B cell (primary cell): ENCODE results near the gene FAF1. TPM values are rescaled to one million over a fixed set of nuclear protein-coding genes. Genes with fewer than 3 reads are reported as not detected.

ENCODE experiments used
- ATAC-seq: fragments of 200-7000 bp; cut with Tn5 transposase; one replicate; pipeline ENCODE4 v1.10.0; 2021; ENCODE audit warnings: low read depth, mild to moderate bottlenecking, moderate number of reproducible peaks, moderate library complexity
- CTCF ChIA-PET: fragments of 350-600 bp; sonication (Branson Sonifier 250); formaldehyde crosslinking; loops from one replicate; lab custom pipeline; 2021; ENCODE audit warnings: antibody characterized with exemption, inconsistent platforms; lab: Charles Lee
- POLR2A ChIA-PET: fragments of 350-600 bp; sonication (Branson Sonifier 250); formaldehyde crosslinking; loops from one replicate; lab custom pipeline; 2021; ENCODE audit warnings: antibody characterized with exemption; lab: Charles Lee
- DNase-seq: peaks from one replicate; pipeline ENCODE4 v3.0.0; 2013
- H2AFZ ChIP-seq: 2 replicates; pipeline ENCODE4 v1.6.1; 2012; ENCODE audit warnings: mild to moderate bottlenecking, low read depth, low read length; ENCODE audit not compliant: insufficient read depth, poor library complexity, severe bottlenecking
- H3K27ac ChIP-seq, 2 donors: 1 replicate in 1 of 2; 2 replicates in 1 of 2; pipeline ENCODE4 v1.5.1; 2012 to 2013; ENCODE audit warnings: low read length in 2 of 2, mild to moderate bottlenecking in 2 of 2, moderate library complexity in 1 of 2
- H3K27me3 ChIP-seq, 4 experiments: fragments of 200-600 bp in 1 of 4; sonication (generic) in 1 of 4; replicated peaks in 1 of 4; 1 replicate in 2 of 4; 2 replicates in 2 of 4; pipeline versions ENCODE4 v1.6.1 to v1.7.0; 2013 to 2016; ENCODE audit warnings: low read length in 3 of 4, mild to moderate bottlenecking in 2 of 4, mixed read lengths in 1 of 4, moderate library complexity in 1 of 4; ENCODE audit not compliant: insufficient read depth in 4 of 4, control insufficient read depth in 3 of 4; ENCODE audit errors: control extremely low read depth in 1 of 4
- H3K36me3 ChIP-seq, 2 experiments: replicated peaks in 1 of 2; 1 replicate in 1 of 2; 2 replicates in 1 of 2; pipeline versions ENCODE4 v1.6.1 to v1.7.1; 2013; ENCODE audit warnings: low read length in 1 of 2; ENCODE audit not compliant: insufficient read depth in 2 of 2, control insufficient read depth in 1 of 2; ENCODE audit errors: control extremely low read depth in 1 of 2, extremely low read depth in 1 of 2
- H3K4me1 ChIP-seq, 2 donors: fragments of 200-600 bp in 1 of 2; sonication (generic) in 1 of 2; 1 replicate in 1 of 2; 2 replicates in 1 of 2; pipeline versions ENCODE4 v1.5.1 to v1.6.1; 2013 to 2017; ENCODE audit warnings: low read length in 2 of 2; ENCODE audit not compliant: control insufficient read depth in 2 of 2, insufficient read depth in 2 of 2
- H3K4me2 ChIP-seq: replicated peaks from 2 replicates; pipeline ENCODE3; 2012; ENCODE audit warnings: mild to moderate bottlenecking, low read depth, low read length; ENCODE audit not compliant: poor library complexity, severe bottlenecking
- H3K4me3 ChIP-seq, 5 experiments: fragments of 200-600 bp in 1 of 5; sonication (generic) in 1 of 5; 1 replicate in 3 of 5; 2 replicates in 2 of 5; pipeline versions ENCODE4 v1.5.1 to v1.7.0; 2011 to 2016; ENCODE audit warnings: low read length in 4 of 5, mild to moderate bottlenecking in 4 of 5, low read depth in 2 of 5, control low read depth in 1 of 5, moderate library complexity in 1 of 5; ENCODE audit not compliant: insufficient read depth in 1 of 5; ENCODE audit errors: control extremely low read depth in 1 of 5, extremely low read depth in 1 of 5
- H3K79me2 ChIP-seq: fragments of 200-600 bp; sonication (generic); one replicate; pipeline ENCODE4 v1.6.0; 2016; ENCODE audit warnings: low read length; ENCODE audit not compliant: control insufficient read depth, insufficient read depth
- H3K9ac ChIP-seq: fragments of 200-600 bp; sonication (generic); 2 replicates; pipeline ENCODE4 v1.6.1; 2017; ENCODE audit warnings: mild to moderate bottlenecking, low read length, moderate library complexity
- H3K9me3 ChIP-seq, 3 donors: one replicate each; pipeline versions ENCODE4 v1.6.1 to v1.7.1; 2013; ENCODE audit warnings: low read length in 2 of 3; ENCODE audit not compliant: control insufficient read depth in 2 of 3, insufficient read depth in 1 of 3; ENCODE audit errors: control extremely low read depth in 1 of 3
- H4K20me1 ChIP-seq: 2 replicates; pipeline ENCODE4 v1.6.0; 2012; ENCODE audit warnings: mild to moderate bottlenecking, low read length; ENCODE audit not compliant: insufficient read depth, control insufficient read depth, poor library complexity, severe bottlenecking
- H3K27ac Mint-ChIP-seq: one replicate; pipeline ENCODE4 v1.8.0; 2021; ENCODE audit warnings: mixed read lengths
- H3K27me3 Mint-ChIP-seq: one replicate; pipeline ENCODE4 v1.8.0; 2021; ENCODE audit warnings: mixed read lengths
- H3K4me1 Mint-ChIP-seq: one replicate; pipeline ENCODE4 v1.8.0; 2021; ENCODE audit warnings: mixed read lengths
- H3K4me3 Mint-ChIP-seq: one replicate; pipeline ENCODE4 v1.8.0; 2021; ENCODE audit warnings: mixed read lengths
- H3K9me3 Mint-ChIP-seq: one replicate; pipeline ENCODE4 v1.8.0; 2022; ENCODE audit warnings: mixed read lengths; ENCODE audit not compliant: insufficient read depth
- EZH2 ChIP-seq: IDR thresholded peaks from 2 replicates; pipeline ENCODE4 v1.6.1; 2012; ENCODE audit warnings: borderline replicate concordance, low read depth, mild to moderate bottlenecking, moderate library complexity, low read length; ENCODE audit not compliant: insufficient read depth, poor library complexity, severe bottlenecking
- intact Hi-C: fragments of 100-400 bp; cut with micrococcal nuclease; formaldehyde crosslinking; loops from one replicate; pipeline ENCODE4 v1.10.0; 2022
- polyA plus RNA-seq: library from polyadenylated mRNA; depleted of rRNA; stranded (reverse); fragments of >200 nt; gene quantifications from 2 replicates; pipeline ENCODE4 v1.2.3, GENCODE V29; 2012
- total RNA-seq, 2 donors: library from RNA; stranded (reverse); fragments of 120-200 nt in 1 of 2; gene quantifications; 1 replicate in 1 of 2; 2 replicates in 1 of 2; pipeline versions ENCODE4 v1.2.3 to v1.2.4, GENCODE V29; 2013 to 2022
- TF ChIP-seq, protein P1 (sequence below): fragments of 200-600 bp; IDR thresholded peaks from one replicate; pipeline ENCODE4 v1.8.0; 2022; ENCODE audit warnings: antibody characterized with exemption, mild to moderate bottlenecking

FAF1 gene
- total and polyA plus RNA-seq, 2 donors (not counting 1 experiment from before 2014, with no cell fraction given): 10.1 to 58.4 TPM

DNA sequence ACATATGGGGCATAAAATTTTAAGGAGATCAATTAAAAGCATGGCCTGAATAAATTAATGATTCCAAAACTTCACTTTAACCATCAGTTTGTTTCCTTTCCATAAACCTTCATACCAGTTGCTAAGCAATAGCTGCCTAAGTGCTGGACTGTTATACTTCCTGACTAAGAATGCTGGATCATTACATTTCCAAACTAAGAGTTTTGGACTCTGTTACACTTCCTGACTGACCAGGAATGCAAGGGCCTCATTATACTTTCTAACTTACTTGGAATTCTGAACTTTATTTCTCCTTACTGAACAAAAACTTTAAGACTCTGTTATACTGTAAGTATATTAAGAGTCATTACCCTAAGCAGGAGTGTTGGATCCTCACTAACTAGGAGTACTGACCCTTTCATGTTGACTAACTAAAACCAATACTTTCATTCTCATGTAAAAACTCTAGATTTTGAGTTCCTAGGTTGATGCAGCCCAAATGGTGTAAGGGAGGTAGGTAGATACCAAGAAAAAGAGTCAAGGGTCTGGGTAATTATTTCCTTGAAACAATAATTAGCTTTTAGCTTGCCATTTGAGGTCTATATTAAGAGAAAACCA is 118.2 kb downstream of the FAF1 start:
- intact Hi-C loops: no loop called here
- TF ChIP-seq, protein P1, sequence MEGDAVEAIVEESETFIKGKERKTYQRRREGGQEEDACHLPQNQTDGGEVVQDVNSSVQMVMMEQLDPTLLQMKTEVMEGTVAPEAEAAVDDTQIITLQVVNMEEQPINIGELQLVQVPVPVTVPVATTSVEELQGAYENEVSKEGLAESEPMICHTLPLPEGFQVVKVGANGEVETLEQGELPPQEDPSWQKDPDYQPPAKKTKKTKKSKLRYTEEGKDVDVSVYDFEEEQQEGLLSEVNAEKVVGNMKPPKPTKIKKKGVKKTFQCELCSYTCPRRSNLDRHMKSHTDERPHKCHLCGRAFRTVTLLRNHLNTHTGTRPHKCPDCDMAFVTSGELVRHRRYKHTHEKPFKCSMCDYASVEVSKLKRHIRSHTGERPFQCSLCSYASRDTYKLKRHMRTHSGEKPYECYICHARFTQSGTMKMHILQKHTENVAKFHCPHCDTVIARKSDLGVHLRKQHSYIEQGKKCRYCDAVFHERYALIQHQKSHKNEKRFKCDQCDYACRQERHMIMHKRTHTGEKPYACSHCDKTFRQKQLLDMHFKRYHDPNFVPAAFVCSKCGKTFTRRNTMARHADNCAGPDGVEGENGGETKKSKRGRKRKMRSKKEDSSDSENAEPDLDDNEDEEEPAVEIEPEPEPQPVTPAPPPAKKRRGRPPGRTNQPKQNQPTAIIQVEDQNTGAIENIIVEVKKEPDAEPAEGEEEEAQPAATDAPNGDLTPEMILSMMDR: no peak
- no peak for TF ChIP-seq EZH2

DNA sequence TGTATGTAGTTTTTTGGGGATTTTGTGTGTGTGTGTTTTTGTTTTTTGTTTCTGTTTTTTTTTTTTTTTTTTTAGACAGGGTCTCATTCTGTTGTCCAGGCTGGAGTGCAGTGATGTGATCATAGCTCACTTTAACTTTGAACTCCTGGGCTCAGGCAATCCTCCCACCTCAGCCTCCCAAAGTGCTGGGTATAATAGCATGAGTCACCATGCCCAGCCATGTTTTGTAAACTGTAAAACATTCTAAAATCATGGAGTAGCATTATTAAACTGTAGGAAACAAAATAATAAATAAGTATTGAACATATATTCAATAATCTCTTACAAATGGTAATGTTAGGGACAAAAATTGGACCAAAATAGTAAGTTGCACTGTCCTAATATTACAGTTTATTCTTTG is 124.0 kb downstream of the FAF1 start:
- intact Hi-C loops: no loop called here
- Mint-ChIP-seq H3K4me3 (no peak overlapping the region), H3K9me3 (no peaks in the 10 kb centered on the region), H3K27me3 (no peaks in the 10 kb centered on the region), H3K27ac (no peak overlapping the region), H3K4me1 (no peaks in the 10 kb centered on the region)
- Histone ChIP-seq H3K36me3 (peaks cover 0 to 4% of the 10 kb centered on the region in 2 experiments), H2AFZ (no peak overlapping the region), H3K4me1 (no peaks in the 10 kb centered on the region), H3K9me3 (peaks cover 0 to 6% (median 4%) of the 10 kb centered on the region in 3 donors), H3K4me3 (no peak overlapping the region), H3K27me3 (no peaks in the 10 kb centered on the region), H3K4me2 (no peak overlapping the region), H3K79me2 (peaks cover 19% of the 10 kb centered on the region), H4K20me1 (peaks cover 12% of the 10 kb centered on the region), H3K27ac (no peak overlapping the region), H3K9ac (no peak overlapping the region)
- ChIA-PET CTCF (no interaction called here), POLR2A (no interaction called here)
- no peak for TF ChIP-seq EZH2
- TF ChIP-seq, protein P1: no peak
- ATAC-seq: no peak
- DNase-seq: no peak

More for the DNA sequence above, 118.2 kb downstream of the FAF1 start:
- Mint-ChIP-seq H3K4me3 (no peak overlapping the region), H3K9me3 (no peaks in the 10 kb centered on the region), H3K27ac (no peak overlapping the region), H3K4me1 (no peaks in the 10 kb centered on the region), H3K27me3 (no peaks in the 10 kb centered on the region)
- no peak overlapping the region for H3K27ac ChIP-seq
- ATAC-seq (no peak), DNase-seq (no peak)
- CTCF ChIA-PET: interaction anchor here (1.4 kb wide), 1 partner anchor 29 kb away, joined by 3 read pairs; no protein-coding TSS in a partner anchor
- H3K9ac ChIP-seq: no peak overlapping the region
- H3K27me3 ChIP-seq: no peaks in the 10 kb centered on the region
- H3K9me3 ChIP-seq: peaks cover 0 to 3% (median 2%) of the 10 kb centered on the region in 3 donors
- H3K79me2 ChIP-seq: peaks cover 41% of the 10 kb centered on the region
- H3K4me2 ChIP-seq: no peak overlapping the region
- H4K20me1 ChIP-seq: peaks cover 2% of the 10 kb centered on the region
- H3K4me1 ChIP-seq: no peaks in the 10 kb centered on the region
- no peak overlapping the region for H2AFZ ChIP-seq
- H3K4me3 ChIP-seq: no peak overlapping the region
- H3K36me3 ChIP-seq: peaks cover 0 to under 1% of the 10 kb centered on the region in 2 experiments
- POLR2A ChIA-PET: no interaction called here
